Activated CD4-positive, alpha-beta memory T cell treated with anti-CD3 and anti-CD28 coated beads for 36 hours (primary cell): ENCODE data around the gene RAVER1. TPM values are rescaled to one million over a fixed set of nuclear protein-coding genes. Genes with fewer than 3 reads are reported as not detected.
"Not testable (repeated sequence)": the region's sequence is repeated elsewhere in the genome, so short reads cannot be mapped to it uniquely, and the experiment has no call there.

Experiments
- CTCF ChIA-PET: fragments of 350-600 bp; sonication (Branson Sonifier 250); formaldehyde crosslinking; loops from one replicate; lab custom pipeline; 2021; ENCODE audit warnings: antibody characterized with exemption, inconsistent platforms; lab: Charles Lee
- POLR2A ChIA-PET: fragments of 350-600 bp; sonication (Branson Sonifier 250); formaldehyde crosslinking; loops from one replicate; lab custom pipeline; 2021; ENCODE audit warnings: antibody characterized with exemption; lab: Charles Lee
- DNase-seq: peaks from one replicate; pipeline ENCODE4 v3.0.0-alpha.2; 2020
- H3K27ac Mint-ChIP-seq: one replicate; pipeline ENCODE4 v1.8.0; 2021; ENCODE audit warnings: mixed read lengths
- H3K27me3 Mint-ChIP-seq: one replicate; pipeline ENCODE4 v1.8.0; 2021; ENCODE audit warnings: mixed read lengths
- H3K36me3 Mint-ChIP-seq: one replicate; pipeline ENCODE4 v1.8.0; 2021; ENCODE audit warnings: mixed read lengths
- H3K4me1 Mint-ChIP-seq: one replicate; pipeline ENCODE4 v1.8.0; 2021; ENCODE audit warnings: low read depth, mixed read lengths
- H3K4me3 Mint-ChIP-seq: one replicate; pipeline ENCODE4 v1.8.0; 2021; ENCODE audit warnings: mild to moderate bottlenecking, mixed read lengths
- H3K9me3 Mint-ChIP-seq: one replicate; pipeline ENCODE4 v1.8.0; 2021; ENCODE audit warnings: mixed read lengths
- intact Hi-C: fragments of 100-400 bp; cut with micrococcal nuclease; formaldehyde crosslinking; loops from one replicate; pipeline ENCODE4 v1.15.1; 2023
- total RNA-seq, 2 experiments: library from RNA; stranded (reverse); gene quantifications; one replicate each; pipeline ENCODE4 v1.2.3, GENCODE V29; 2021

RAVER1 gene
- total RNA-seq, 2 experiments from 2014 or later: 81.5 to 85.0 TPM

GRCh38 chr19:10339380-10339960 lies 6.1 kb upstream of the RAVER1 start, which contains the start of gene ICAM3:
ICAM3 (minus strand) TSS chr19:10339624; CDS start chr19:10339614, 10 bp downstream.
- H3K4me1 Mint-ChIP-seq: peaks cover 28% of the 10 kb centered on the region
- DNase-seq: peak; percentile 86
- H3K36me3 Mint-ChIP-seq: peaks cover 10% of the 10 kb centered on the region
- intact Hi-C loops: loop anchor here (10.0 kb wide), 1 partner anchor 145 kb away; the partner anchor contains the start of gene DNMT1
- peak within 1 kb of the TSS; percentile 90 for H3K27ac Mint-ChIP-seq
- ChIA-PET CTCF (no interaction called here), POLR2A (no interaction called here)
- no peaks in the 10 kb centered on the region for H3K27me3 Mint-ChIP-seq
- no peaks in the 10 kb centered on the region for H3K9me3 Mint-ChIP-seq
- H3K4me3 Mint-ChIP-seq: peak within 1 kb of the TSS; percentile 86

GRCh38 chr19:10338940-10339339 lies 5.6 kb upstream of the RAVER1 start:
- Mint-ChIP-seq H3K36me3 (peaks cover 10% of the 10 kb centered on the region), H3K27ac (peak overlapping the region; percentile 90), H3K4me3 (peak overlapping the region; percentile 86), H3K4me1 (peaks cover 33% of the 10 kb centered on the region), H3K27me3 (no peaks in the 10 kb centered on the region), H3K9me3 (no peaks in the 10 kb centered on the region)
- POLR2A ChIA-PET: no interaction called here
- DNase-seq: peak; percentile 48
- CTCF ChIA-PET: interaction anchor here (0.6 to 1.0 kb wide), 2 partner anchors 69 to 235 kb away, joined by 4 read pairs; no protein-coding TSS in a partner anchor
- intact Hi-C loops: loop anchor here (10.0 kb wide), 1 partner anchor 144 kb away; the partner anchor contains the start of gene DNMT1

- H3K4me3 Mint-ChIP-seq, H3K27ac Mint-ChIP-seq, POLR2A ChIA-PET, H3K27me3 Mint-ChIP-seq, DNase-seq, H3K9me3 Mint-ChIP-seq: not testable (repeated sequence)
- CTCF ChIA-PET: interaction anchor here (2.1 kb wide), 1 partner anchor 52 kb away, joined by 4 read pairs; no protein-coding TSS in a partner anchor
- intact Hi-C loops: loop anchor here (10.0 kb wide), 1 partner anchor 142 kb away; the partner anchor contains the start of gene DNMT1
- Mint-ChIP-seq H3K4me1 (peaks cover 51% of the 10 kb centered on the region), H3K36me3 (peaks cover 26% of the 10 kb centered on the region)
Measured at GRCh38 chr19:10336725-10337124, 3.4 kb upstream of the RAVER1 start.

GRCh38 chr19:10335352-10335985 lies 2.1 kb upstream of the RAVER1 start:
- ChIA-PET POLR2A (interaction anchor here (0.5 kb wide), 1 partner anchor 474 kb away, joined by 3 read pairs; no protein-coding TSS in a partner anchor), CTCF (no interaction called here)
- H3K36me3 Mint-ChIP-seq: peaks cover 26% of the 10 kb centered on the region
- H3K27me3 Mint-ChIP-seq: no peaks in the 10 kb centered on the region
- H3K9me3 Mint-ChIP-seq: no peaks in the 10 kb centered on the region
- H3K4me1 Mint-ChIP-seq: peaks cover 51% of the 10 kb centered on the region
- no peak overlapping the region for H3K27ac Mint-ChIP-seq
- no peak for DNase-seq
- H3K4me3 Mint-ChIP-seq: no peak overlapping the region
- intact Hi-C loops: loop anchor here (10.0 kb wide), 1 partner anchor 141 kb away; the partner anchor contains the start of gene DNMT1

GRCh38 chr19:10334588-10335351 lies 1.4 kb upstream of the RAVER1 start:
- ChIA-PET CTCF (interaction anchor here (1.2 to 2.0 kb wide), 4 partner anchors 20 to 65 kb away, joined by 3 to 12 read pairs (median 5); no protein-coding TSS in a partner anchor), POLR2A (interaction anchor here (0.6 to 1.3 kb wide), 3 partner anchors 10 to 67 kb away, joined by 3 read pairs; no protein-coding TSS in a partner anchor)
- Mint-ChIP-seq H3K4me1 (peaks cover 51% of the 10 kb centered on the region), H3K36me3 (peaks cover 32% of the 10 kb centered on the region), H3K27me3 (no peaks in the 10 kb centered on the region), H3K27ac (no peak overlapping the region), H3K9me3 (no peaks in the 10 kb centered on the region), H3K4me3 (peak overlapping the region; percentile 95)
- intact Hi-C loops: loop anchor here (10.0 kb wide), 1 partner anchor 140 kb away; the partner anchor contains the start of gene DNMT1
- DNase-seq: peak; percentile 71

- CTCF ChIA-PET: interaction anchor here (0.8 to 2.0 kb wide), 9 partner anchors 20 to 306 kb away, joined by 3 to 12 read pairs (median 3); no protein-coding TSS in a partner anchor
- Mint-ChIP-seq H3K27me3 (no peaks in the 10 kb centered on the region), H3K4me3 (peak overlapping the region; percentile 95), H3K4me1 (peaks cover 45% of the 10 kb centered on the region), H3K36me3 (peaks cover 36% of the 10 kb centered on the region), H3K27ac (peak overlapping the region; percentile 96), H3K9me3 (no peaks in the 10 kb centered on the region)
- intact Hi-C loops: loop anchor here (1.0 to 10.0 kb wide), 4 partner anchors 17 to 139 kb away; partner anchors contain the start of genes DNMT1, FDX2, ICAM1 and TYK2
- POLR2A ChIA-PET: interaction anchor here (0.6 to 2.3 kb wide), 10 partner anchors 11 to 368 kb away, joined by 3 to 23 read pairs (median 3); partner anchors contain the start of genes CDC37 and ICAM1
- no peak for DNase-seq
Measured at GRCh38 chr19:10333758-10334587, 644 bp upstream of the RAVER1 start.

GRCh38 chr19:10332158-10332964 lies 968 bp downstream of the RAVER1 start:
- POLR2A ChIA-PET: interaction anchor here (1.3 to 2.3 kb wide), 3 partner anchors 41 to 71 kb away, joined by 3 to 23 read pairs (median 4); partner anchors contain the start of genes CDC37 and ICAM1
- Mint-ChIP-seq H3K9me3 (no peaks in the 10 kb centered on the region), H3K4me3 (peak overlapping the region; percentile 95), H3K27ac (peak overlapping the region; percentile 96), H3K36me3 (peaks cover 43% of the 10 kb centered on the region), H3K4me1 (peaks cover 36% of the 10 kb centered on the region), H3K27me3 (no peaks in the 10 kb centered on the region)
- no peak for DNase-seq
- intact Hi-C loops: loop anchor here (2.0 to 10.0 kb wide), 2 partner anchors 16 to 138 kb away; partner anchors contain the start of genes DNMT1 and FDX2
- CTCF ChIA-PET: interaction anchor here (0.9 to 2.8 kb wide), 4 partner anchors 57 to 367 kb away, joined by 3 to 12 read pairs (median 8); no protein-coding TSS in a partner anchor

GRCh38 chr19:10329555-10329954 lies 3.8 kb downstream of the RAVER1 start:
- POLR2A ChIA-PET: interaction anchor here (0.6 kb wide), 1 partner anchor 45 kb away, joined by 4 read pairs; no protein-coding TSS in a partner anchor
- no peak for DNase-seq
- CTCF ChIA-PET: no interaction called here
- no peak overlapping the region for H3K27ac Mint-ChIP-seq
- peaks cover 40% of the 10 kb centered on the region for H3K36me3 Mint-ChIP-seq
- H3K4me3 Mint-ChIP-seq: no peak overlapping the region
- intact Hi-C loops: no loop called here
- H3K27me3 Mint-ChIP-seq: no peaks in the 10 kb centered on the region
- no peaks in the 10 kb centered on the region for H3K9me3 Mint-ChIP-seq
- H3K4me1 Mint-ChIP-seq: peaks cover 33% of the 10 kb centered on the region

- DNase-seq: no peak
- Mint-ChIP-seq H3K9me3 (no peaks in the 10 kb centered on the region), H3K4me1 (peaks cover 25% of the 10 kb centered on the region), H3K36me3 (peaks cover 39% of the 10 kb centered on the region), H3K27ac (no peak overlapping the region), H3K4me3 (no peak overlapping the region), H3K27me3 (no peaks in the 10 kb centered on the region)
- ChIA-PET POLR2A (no interaction called here), CTCF (no interaction called here)
- intact Hi-C loops: no loop called here
Measured at GRCh38 chr19:10328558-10329429, 4.5 kb downstream of the RAVER1 start.
